HepG2 (cell line): ENCODE measurements around the gene AHCY. TPM values are rescaled to one million over a fixed set of nuclear protein-coding genes. Genes with fewer than 3 reads are reported as not detected.

ENCODE experiments used
- ARNTL ChIP-seq: sonication (generic); formaldehyde crosslinking; IDR thresholded peaks from 2 replicates; pipeline ENCODE4 v1.4.0; 2020; ENCODE audit warnings: mild to moderate bottlenecking, missing genetic modification reagents
- CCAR2 ChIP-seq: fragments of 200-400 bp; formaldehyde crosslinking; optimal IDR thresholded peaks from 2 replicates; pipeline ENCODE3; 2018; ENCODE audit warnings: low read depth, mild to moderate bottlenecking, low read length, moderate library complexity
- HDAC2 ChIP-seq: sonication (generic); formaldehyde crosslinking; IDR thresholded peaks from 2 replicates; pipeline ENCODE4 v1.4.0; 2020; ENCODE audit warnings: missing genetic modification reagents
- HIVEP1 ChIP-seq: sonication (generic); formaldehyde crosslinking; IDR thresholded peaks from 2 replicates; pipeline ENCODE4 v1.4.0; 2020; ENCODE audit warnings: mild to moderate bottlenecking, missing genetic modification reagents
- HMG20A ChIP-seq: IDR thresholded peaks from 2 replicates; pipeline ENCODE4 v1.6.1; 2016; ENCODE audit warnings: borderline replicate concordance
- HOXD1 ChIP-seq: sonication (generic); formaldehyde crosslinking; IDR thresholded peaks from 2 replicates; pipeline ENCODE4 v1.5.0; 2020; ENCODE audit warnings: missing genetic modification reagents
- NR3C1 ChIP-seq: sonication (generic); formaldehyde crosslinking; IDR thresholded peaks from 2 replicates; pipeline ENCODE4 v1.4.0; 2020; ENCODE audit warnings: missing genetic modification reagents
- PHB2 ChIP-seq: fragments of 450-650 bp; IDR thresholded peaks from 2 replicates; pipeline ENCODE4 v1.6.1; 2018; ENCODE audit not compliant: partially characterized antibody
- RAD21 ChIP-seq: fragments of 450-650 bp; formaldehyde crosslinking; IDR thresholded peaks from 2 replicates; pipeline ENCODE4 v1.5.0; 2020; ENCODE audit warnings: mild to moderate bottlenecking
- SMAD3 ChIP-seq: sonication (generic); formaldehyde crosslinking; IDR thresholded peaks from 2 replicates; pipeline ENCODE4 v1.4.0; 2020; ENCODE audit warnings: missing genetic modification reagents
- SOX5 ChIP-seq: IDR thresholded peaks from 2 replicates; pipeline ENCODE4 v1.6.1; 2016; ENCODE audit warnings: borderline replicate concordance
- TAF1 ChIP-seq: sonication (generic); formaldehyde crosslinking; IDR thresholded peaks from 2 replicates; pipeline ENCODE4 v1.4.0; 2020; ENCODE audit warnings: missing genetic modification reagents
- ZNF256 ChIP-seq: sonication (generic); formaldehyde crosslinking; conservative IDR thresholded peaks from 2 replicates; pipeline ENCODE4 v1.4.0; 2020; ENCODE audit warnings: missing genetic modification reagents
- ZNF44 ChIP-seq: sonication (generic); formaldehyde crosslinking; IDR thresholded peaks from 2 replicates; pipeline ENCODE4 v1.5.1; 2020; ENCODE audit warnings: mild to moderate bottlenecking, missing genetic modification reagents
- ZNF550 ChIP-seq: sonication (generic); formaldehyde crosslinking; IDR thresholded peaks from 2 replicates; pipeline ENCODE4 v1.4.0; 2020; ENCODE audit warnings: mild to moderate bottlenecking, missing genetic modification reagents, borderline replicate concordance
- ZNF556 ChIP-seq: sonication (generic); formaldehyde crosslinking; IDR thresholded peaks from 2 replicates; pipeline ENCODE4 v1.4.0; 2020; ENCODE audit warnings: mild to moderate bottlenecking, missing genetic modification reagents, borderline replicate concordance
- ZNF572 ChIP-seq: sonication (generic); formaldehyde crosslinking; IDR thresholded peaks from 2 replicates; pipeline ENCODE4 v1.5.1; 2020; ENCODE audit warnings: mild to moderate bottlenecking, missing genetic modification reagents
- ZNF672 ChIP-seq: sonication (generic); formaldehyde crosslinking; IDR thresholded peaks from 2 replicates; pipeline ENCODE4 v1.8.1; 2022; ENCODE audit warnings: missing genetic modification reagents
- polyA plus RNA-seq, 8 experiments: library from polyadenylated mRNA; depleted of rRNA in 3 of 8; stranded (reverse) in 7 of 8; unstranded in 1 of 8; fragments of >200 nt; fragmentation: Illumina TruSeq in 4 of 8; extraction: Trizol in 4 of 8; gene quantifications; 2 replicates each; pipeline versions ENCODE4 v1.2.1 to v1.2.3, GENCODE V29; 2011 to 2016; ENCODE audit warnings: low read depth in 4 of 8, missing spikeins in 1 of 8, mixed read lengths in 1 of 8; ENCODE audit not compliant: insufficient read depth in 1 of 8
- total RNA-seq, 5 experiments: library from RNA; depleted of rRNA; stranded (reverse); fragments of >200 nt; fragmentation: Illumina TruSeq; extraction: Trizol; gene quantifications; 2 replicates each; pipeline ENCODE4 v1.2.3, GENCODE V29; 2016; ENCODE audit warnings: low read depth in 1 of 5
- TF ChIP-seq, protein P1 (sequence below), 2 experiments: sonication (generic) in 1 of 2; formaldehyde crosslinking in 1 of 2; IDR thresholded peaks; 2 replicates each; pipeline versions ENCODE4 v1.6.1 to v1.9.0; 2014 to 2022; ENCODE audit warnings: antibody characterized with exemption in 1 of 2, borderline replicate concordance in 1 of 2, inconsistent platforms in 1 of 2, low read depth in 1 of 2, missing genetic modification reagents in 1 of 2
- TF ChIP-seq, protein P2 (sequence below): sonication (generic); formaldehyde crosslinking; IDR thresholded peaks from 2 replicates; pipeline ENCODE4 v1.8.0; 2022; ENCODE audit warnings: missing genetic modification reagents, low read depth, mild to moderate bottlenecking, borderline replicate concordance
- TF ChIP-seq, protein P3 (sequence below): sonication (generic); formaldehyde crosslinking; IDR thresholded peaks from 2 replicates; pipeline ENCODE4 v1.4.0; 2020; ENCODE audit warnings: missing genetic modification reagents
- TF ChIP-seq, protein P4 (sequence below): sonication (generic); formaldehyde crosslinking; IDR thresholded peaks from 2 replicates; pipeline ENCODE4 v1.8.0; 2022; ENCODE audit warnings: low read depth, missing genetic modification reagents

Gene AHCY
- total and polyA plus RNA-seq, 2 of the 13 experiments (the other 11 are each of a cell fraction or from before 2014, with no cell fraction given) = 407 to 419 TPM

DNA sequence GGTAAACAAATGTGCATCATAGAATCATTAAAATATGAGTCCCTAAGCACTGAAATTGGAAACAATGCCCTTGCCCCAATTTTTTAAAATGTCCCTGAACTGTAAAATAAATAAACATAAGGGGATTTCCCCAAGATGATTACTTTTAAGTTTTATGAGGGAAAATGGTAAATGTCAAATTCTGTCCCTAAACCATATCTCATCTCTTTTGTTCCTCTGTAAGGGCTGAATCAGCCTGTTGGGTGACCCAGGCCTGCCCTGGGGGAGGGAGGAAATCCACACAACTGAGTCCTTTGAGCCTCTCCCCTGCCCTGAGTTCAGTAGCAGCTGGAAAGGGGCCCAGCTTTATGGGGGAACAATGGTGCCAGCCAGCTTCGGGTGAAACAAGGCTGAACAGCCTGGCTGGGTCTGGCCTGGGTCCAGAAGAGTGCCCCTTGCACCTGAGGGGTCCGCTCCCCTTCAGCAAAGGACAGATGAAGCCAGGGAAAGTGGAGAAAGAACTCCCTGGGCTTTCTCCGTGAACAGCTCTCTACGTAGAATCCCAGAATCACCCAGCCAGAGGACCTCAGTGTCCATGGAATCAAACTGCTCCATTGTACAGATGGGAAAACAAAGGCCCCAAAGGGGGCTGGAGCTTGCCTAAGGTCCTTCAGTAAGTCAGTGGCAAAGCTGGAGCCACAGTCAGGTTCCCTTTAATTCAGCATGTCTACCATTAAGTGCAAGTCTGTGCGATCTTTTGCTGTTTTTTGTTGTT is 31.7 kb upstream of the AHCY start (continued):
- TF ChIP-seq HMG20A (CRISPR knock-in tag) (no peak), ZNF256 (CRISPR knock-in tag) (no peak), ZNF672 (CRISPR knock-in tag) (no peak), ZNF556 (CRISPR knock-in tag) (no peak; the same call in 1 of the 2 replicates), SMAD3 (no peak), RAD21 (CRISPR knock-in tag) (no peak), ARNTL (0 out of 2 replicates have a peak, but pooled peaks have one; percentile 10), ZNF44 (CRISPR knock-in tag) (no peak), HIVEP1 (no peak), SOX5 (CRISPR knock-in tag) (peak; percentile 64; the same call in 1 of the 2 replicates), TAF1 (no peak), ZNF572 (CRISPR knock-in tag) (peak; percentile 79; the same call in 1 of the 2 replicates), PHB2 (no peak), CCAR2 (no peak), ZNF550 (CRISPR knock-in tag) (no peak), HDAC2 (CRISPR knock-in tag) (0 out of 2 replicates have a peak, but pooled peaks have one; percentile 30), NR3C1 (CRISPR knock-in tag) (no peak), HOXD1 (CRISPR knock-in tag) (no peak)
- TF ChIP-seq, protein P1, sequence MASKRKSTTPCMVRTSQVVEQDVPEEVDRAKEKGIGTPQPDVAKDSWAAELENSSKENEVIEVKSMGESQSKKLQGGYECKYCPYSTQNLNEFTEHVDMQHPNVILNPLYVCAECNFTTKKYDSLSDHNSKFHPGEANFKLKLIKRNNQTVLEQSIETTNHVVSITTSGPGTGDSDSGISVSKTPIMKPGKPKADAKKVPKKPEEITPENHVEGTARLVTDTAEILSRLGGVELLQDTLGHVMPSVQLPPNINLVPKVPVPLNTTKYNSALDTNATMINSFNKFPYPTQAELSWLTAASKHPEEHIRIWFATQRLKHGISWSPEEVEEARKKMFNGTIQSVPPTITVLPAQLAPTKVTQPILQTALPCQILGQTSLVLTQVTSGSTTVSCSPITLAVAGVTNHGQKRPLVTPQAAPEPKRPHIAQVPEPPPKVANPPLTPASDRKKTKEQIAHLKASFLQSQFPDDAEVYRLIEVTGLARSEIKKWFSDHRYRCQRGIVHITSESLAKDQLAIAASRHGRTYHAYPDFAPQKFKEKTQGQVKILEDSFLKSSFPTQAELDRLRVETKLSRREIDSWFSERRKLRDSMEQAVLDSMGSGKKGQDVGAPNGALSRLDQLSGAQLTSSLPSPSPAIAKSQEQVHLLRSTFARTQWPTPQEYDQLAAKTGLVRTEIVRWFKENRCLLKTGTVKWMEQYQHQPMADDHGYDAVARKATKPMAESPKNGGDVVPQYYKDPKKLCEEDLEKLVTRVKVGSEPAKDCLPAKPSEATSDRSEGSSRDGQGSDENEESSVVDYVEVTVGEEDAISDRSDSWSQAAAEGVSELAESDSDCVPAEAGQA (IDR thresholded peaks at IDR 0.05; ENCODE audit: low read depth) = no peak
- TF ChIP-seq, protein P1 (CRISPR knock-in tag; IDR thresholded peaks at IDR 0.05; ENCODE audit: borderline replicate concordance) = no peak
- TF ChIP-seq, protein P2, sequence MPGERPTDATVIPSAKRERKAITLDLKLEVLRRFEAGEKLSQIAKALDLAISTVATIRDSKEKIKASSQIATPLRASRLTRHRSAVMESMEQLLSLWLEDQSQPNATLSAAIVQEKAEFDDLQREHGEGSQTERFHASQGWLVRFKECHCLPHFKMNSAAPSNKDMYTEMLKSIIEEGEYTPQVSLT (CRISPR knock-in tag) = no peak
- TF ChIP-seq, protein P3, sequence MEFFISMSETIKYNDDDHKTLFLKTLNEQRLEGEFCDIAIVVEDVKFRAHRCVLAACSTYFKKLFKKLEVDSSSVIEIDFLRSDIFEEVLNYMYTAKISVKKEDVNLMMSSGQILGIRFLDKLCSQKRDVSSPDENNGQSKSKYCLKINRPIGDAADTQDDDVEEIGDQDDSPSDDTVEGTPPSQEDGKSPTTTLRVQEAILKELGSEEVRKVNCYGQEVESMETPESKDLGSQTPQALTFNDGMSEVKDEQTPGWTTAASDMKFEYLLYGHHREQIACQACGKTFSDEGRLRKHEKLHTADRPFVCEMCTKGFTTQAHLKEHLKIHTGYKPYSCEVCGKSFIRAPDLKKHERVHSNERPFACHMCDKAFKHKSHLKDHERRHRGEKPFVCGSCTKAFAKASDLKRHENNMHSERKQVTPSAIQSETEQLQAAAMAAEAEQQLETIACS (CRISPR knock-in tag) = no peak
- TF ChIP-seq, protein P4, sequence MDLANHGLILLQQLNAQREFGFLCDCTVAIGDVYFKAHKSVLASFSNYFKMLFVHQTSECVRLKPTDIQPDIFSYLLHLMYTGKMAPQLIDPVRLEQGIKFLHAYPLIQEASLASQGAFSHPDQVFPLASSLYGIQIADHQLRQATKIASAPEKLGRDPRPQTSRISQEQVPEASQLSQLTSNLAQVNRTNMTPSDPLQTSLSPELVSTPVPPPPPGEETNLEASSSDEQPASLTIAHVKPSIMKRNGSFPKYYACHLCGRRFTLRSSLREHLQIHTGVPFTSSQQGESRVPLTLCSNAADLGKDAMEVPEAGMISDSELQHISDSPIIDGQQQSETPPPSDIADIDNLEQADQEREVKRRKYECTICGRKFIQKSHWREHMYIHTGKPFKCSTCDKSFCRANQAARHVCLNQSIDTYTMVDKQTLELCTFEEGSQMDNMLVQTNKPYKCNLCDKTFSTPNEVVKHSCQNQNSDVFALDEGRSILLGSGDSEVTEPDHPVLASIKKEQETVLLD (CRISPR knock-in tag) = peak; percentile 21; the same call in 1 of the 2 replicates
